ENCODE results near the gene BSG. TPM values are rescaled to one million over a fixed set of nuclear protein-coding genes. Genes with fewer than 3 reads are reported as not detected.

BSG gene
- total and polyA plus RNA-seq, 2 experiments from 2014 or later, result 957 to 973 TPM

GRCh38 chr19:522726-523125 is 49.7 kb upstream of the BSG start:
- H3K4me1 ChIP-seq (ENCODE audit: insufficient read depth), result no peaks in the 10 kb centered on the region
- no peaks in the 10 kb centered on the region for H4K20me1 ChIP-seq (replicated peaks; ENCODE audit: insufficient read depth)
- no peaks in the 10 kb centered on the region for H3K9me2 ChIP-seq (ENCODE audit: insufficient read depth)
- H3K79me2 ChIP-seq (replicated peaks; ENCODE audit: insufficient read depth), result no peaks in the 10 kb centered on the region
- Mint-ChIP-seq H3K4me1 (peaks cover 3% of the 10 kb centered on the region), H3K27ac (no peak overlapping the region), H3K27me3 (ENCODE audit: insufficient read depth, low read depth, poor library complexity) (peaks cover 17% of the 10 kb centered on the region), H3K4me3 (no peak overlapping the region), H3K36me3 (ENCODE audit: low read depth) (peaks cover 17% of the 10 kb centered on the region; the same call in 2 of the 3 replicates), H3K9me3 (peaks cover 24% of the 10 kb centered on the region)
- DNase-seq (ENCODE audit: low spot score) (no peak), ATAC-seq (no peak)
- no peak overlapping the region for H3K27ac ChIP-seq (ENCODE audit: low read depth)
- H3K36me3 ChIP-seq (ENCODE audit: insufficient read depth), result no peaks in the 10 kb centered on the region
- H3F3A ChIP-seq (replicated peaks; ENCODE audit: low read depth), result 0 out of 2 replicates have a peak, but pooled peaks cover 3% of the 10 kb centered on the region
- H3K4me2 ChIP-seq, result no peak overlapping the region
- peaks cover 20% of the 10 kb centered on the region for H3K27me3 ChIP-seq (ENCODE audit: insufficient read depth)
- H2AFZ ChIP-seq, result no peak overlapping the region
- no peak overlapping the region for H3K4me3 ChIP-seq
- TF ChIP-seq EZH2 (IDR thresholded peaks at IDR 0.05; ENCODE audit: low read depth, unreplicated experiment), result no peak
- no peak for TF ChIP-seq EZH2phosphoT487 (IDR thresholded peaks at IDR 0.05; ENCODE audit: unreplicated experiment)
- no peak for TF ChIP-seq POLR2AphosphoS5 (IDR thresholded peaks at IDR 0.05; ENCODE audit: low read depth)
- no peak for TF ChIP-seq CREB1 (CRISPR knock-in tag; IDR thresholded peaks at IDR 0.05; ENCODE audit: low read depth)
- no peak for TF ChIP-seq STAT1 (IDR thresholded peaks at IDR 0.05; ENCODE audit: unreplicated experiment)
- TF ChIP-seq ZNF331 (CRISPR knock-in tag; IDR thresholded peaks at IDR 0.05; ENCODE audit: low read depth), result no peak
- no peak for TF ChIP-seq ZNF462 (CRISPR knock-in tag; IDR thresholded peaks at IDR 0.05)
- TF ChIP-seq NANOG (IDR thresholded peaks at IDR 0.05; ENCODE audit: borderline replicate concordance), result no peak
- no peak for TF ChIP-seq CTCF (conservative IDR thresholded peaks at IDR 0.05; ENCODE audit: low read depth in 2 of 2)
- TF ChIP-seq JUNB (IDR thresholded peaks at IDR 0.05; ENCODE audit: unreplicated experiment), result no peak
- TF ChIP-seq REST (IDR thresholded peaks at IDR 0.05; ENCODE audit: unreplicated experiment), result no peak
- no peak for TF ChIP-seq ETS1 (IDR thresholded peaks at IDR 0.05)
- no peak for TF ChIP-seq ZNF114 (CRISPR knock-in tag; IDR thresholded peaks at IDR 0.05)
